HepG2 (cell line): Measurements from ENCODE around the gene LEPR. TPM values are rescaled to one million over a fixed set of nuclear protein-coding genes. Genes with fewer than 3 reads are reported as not detected.
A peak's percentile ranks its signal among the peaks of the same experiment; 100 is the strongest.

Source experiments
- AKNA ChIP-seq: sonication (generic); formaldehyde crosslinking; IDR thresholded peaks from 2 replicates; pipeline ENCODE4 v1.4.0; 2020; ENCODE audit warnings: missing genetic modification reagents, borderline replicate concordance
- ELF4 ChIP-seq: sonication (generic); formaldehyde crosslinking; IDR thresholded peaks from 2 replicates; pipeline ENCODE4 v1.5.0; 2020; ENCODE audit warnings: missing genetic modification reagents, mild to moderate bottlenecking, moderate library complexity, borderline replicate concordance
- FOXM1 ChIP-seq: sonication (generic); formaldehyde crosslinking; IDR thresholded peaks from 2 replicates; pipeline ENCODE4 v1.5.0; 2020; ENCODE audit warnings: missing genetic modification reagents
- GTF3A ChIP-seq: sonication (generic); formaldehyde crosslinking; conservative IDR thresholded peaks from 2 replicates; pipeline ENCODE4 v1.4.0; 2020; ENCODE audit warnings: mild to moderate bottlenecking, missing genetic modification reagents
- MTA1 ChIP-seq: sonication (generic); formaldehyde crosslinking; IDR thresholded peaks from 2 replicates; pipeline ENCODE4 v1.4.0; 2020; ENCODE audit warnings: missing genetic modification reagents, mild to moderate bottlenecking, borderline replicate concordance
- MZF1 ChIP-seq: sonication (generic); formaldehyde crosslinking; IDR thresholded peaks from 2 replicates; pipeline ENCODE4 v1.8.1; 2023; ENCODE audit warnings: mild to moderate bottlenecking, missing genetic modification reagents, borderline replicate concordance
- NCOA5 ChIP-seq: sonication (generic); formaldehyde crosslinking; IDR thresholded peaks from 2 replicates; pipeline ENCODE4 v1.4.0; 2020; ENCODE audit warnings: missing genetic modification reagents
- PRDM4 ChIP-seq: sonication (generic); formaldehyde crosslinking; IDR thresholded peaks from 2 replicates; pipeline ENCODE4 v1.9.0; 2021; ENCODE audit warnings: missing genetic modification reagents, borderline replicate concordance
- RBAK ChIP-seq: sonication (generic); formaldehyde crosslinking; IDR thresholded peaks from 2 replicates; pipeline ENCODE4 v1.5.1; 2020; ENCODE audit warnings: mild to moderate bottlenecking, missing genetic modification reagents
- RFXAP ChIP-seq: sonication (generic); formaldehyde crosslinking; IDR thresholded peaks from 2 replicates; pipeline ENCODE4 v1.4.0; 2020; ENCODE audit warnings: missing genetic modification reagents, borderline replicate concordance
- TBP ChIP-seq: sonication (generic); formaldehyde crosslinking; IDR thresholded peaks from 2 replicates; pipeline ENCODE4 v1.5.0; 2020; ENCODE audit warnings: missing genetic modification reagents
- ZBTB37 ChIP-seq: sonication (generic); formaldehyde crosslinking; IDR thresholded peaks from 2 replicates; pipeline ENCODE4 v1.4.0; 2020; ENCODE audit warnings: mild to moderate bottlenecking, missing genetic modification reagents
- ZBTB7A ChIP-seq: sonication (generic); formaldehyde crosslinking; IDR thresholded peaks from 2 replicates; pipeline ENCODE4 v1.8.0; 2022; ENCODE audit warnings: mild to moderate bottlenecking, missing genetic modification reagents
- ZEB1 ChIP-seq: IDR thresholded peaks from 2 replicates; pipeline ENCODE4 v1.6.1; 2012; ENCODE audit warnings: mild to moderate bottlenecking, low read depth, inconsistent platforms; ENCODE audit not compliant: insufficient replicate concordance
- ZNF124 ChIP-seq: sonication (generic); formaldehyde crosslinking; IDR thresholded peaks from 2 replicates; pipeline ENCODE4 v1.4.0; 2020; ENCODE audit warnings: missing genetic modification reagents
- ZNF256 ChIP-seq: sonication (generic); formaldehyde crosslinking; conservative IDR thresholded peaks from 2 replicates; pipeline ENCODE4 v1.4.0; 2020; ENCODE audit warnings: missing genetic modification reagents
- ZNF282 ChIP-seq: fragments of 450-650 bp; IDR thresholded peaks from 2 replicates; pipeline ENCODE4 v1.6.1; 2018; ENCODE audit not compliant: partially characterized antibody
- ZNF333 ChIP-seq: sonication (generic); formaldehyde crosslinking; IDR thresholded peaks from 2 replicates; pipeline ENCODE4 v1.4.0; 2020; ENCODE audit warnings: mild to moderate bottlenecking, missing genetic modification reagents, borderline replicate concordance
- ZNF451 ChIP-seq: sonication (generic); formaldehyde crosslinking; IDR thresholded peaks from 2 replicates; pipeline ENCODE4 v1.5.0; 2020; ENCODE audit warnings: mild to moderate bottlenecking, missing genetic modification reagents
- ZNF557 ChIP-seq: sonication (generic); formaldehyde crosslinking; IDR thresholded peaks from 2 replicates; pipeline ENCODE4 v1.4.0; 2020; ENCODE audit warnings: missing genetic modification reagents
- ZNF720 ChIP-seq: sonication (generic); formaldehyde crosslinking; IDR thresholded peaks from 2 replicates; pipeline ENCODE4 v1.4.0; 2020; ENCODE audit warnings: missing genetic modification reagents
- polyA plus RNA-seq, 8 experiments: library from polyadenylated mRNA; depleted of rRNA in 3 of 8; stranded (reverse) in 7 of 8; unstranded in 1 of 8; fragments of >200 nt; fragmentation: Illumina TruSeq in 4 of 8; extraction: Trizol in 4 of 8; gene quantifications; 2 replicates each; pipeline versions ENCODE4 v1.2.1 to v1.2.3, GENCODE V29; 2011 to 2016; ENCODE audit warnings: low read depth in 4 of 8, missing spikeins in 1 of 8, mixed read lengths in 1 of 8; ENCODE audit not compliant: insufficient read depth in 1 of 8
- total RNA-seq, 5 experiments: library from RNA; depleted of rRNA; stranded (reverse); fragments of >200 nt; fragmentation: Illumina TruSeq; extraction: Trizol; gene quantifications; 2 replicates each; pipeline ENCODE4 v1.2.3, GENCODE V29; 2016; ENCODE audit warnings: low read depth in 1 of 5

LEPR gene
- total and polyA plus RNA-seq, 2 of the 13 experiments (the other 11 are each of a cell fraction or from before 2014, with no cell fraction given) = 0.60 to 1.7 TPM

- no peak for TF ChIP-seq ZBTB37 (CRISPR knock-in tag)
- 0 out of 2 replicates have a peak, but pooled peaks have one; percentile 52 for TF ChIP-seq GTF3A
- TF ChIP-seq ZNF451 (CRISPR knock-in tag) = 0 out of 2 replicates have a peak, but pooled peaks have one; percentile 9
- no peak for TF ChIP-seq AKNA
- no peak for TF ChIP-seq ZNF256
- no peak for TF ChIP-seq PRDM4 (CRISPR knock-in tag)
- TF ChIP-seq RFXAP (CRISPR knock-in tag) = no peak
- TF ChIP-seq MTA1 (CRISPR knock-in tag) = peak; percentile 57; the same call in 1 of the 2 replicates
- TF ChIP-seq TBP (CRISPR knock-in tag) = no peak
- no peak for TF ChIP-seq ZBTB7A (CRISPR knock-in tag)
- no peak for TF ChIP-seq ZNF124
- TF ChIP-seq ZNF720 = no peak
- no peak for TF ChIP-seq RBAK (CRISPR knock-in tag)
- TF ChIP-seq ZNF333 = no peak
- TF ChIP-seq ZEB1 = no peak
- no peak for TF ChIP-seq FOXM1 (CRISPR knock-in tag)
- TF ChIP-seq MZF1 = peak; percentile 49; the same call in 1 of the 2 replicates
- 0 out of 2 replicates have a peak, but pooled peaks have one; percentile 24 for TF ChIP-seq ELF4 (CRISPR knock-in tag)
- no peak for TF ChIP-seq ZNF557 (CRISPR knock-in tag)
- TF ChIP-seq NCOA5 (CRISPR knock-in tag) = no peak
- no peak for TF ChIP-seq ZNF282
These were observed 533 bp upstream of the LEPR start (continued) for GRCh38 chr1:65419681-65420589.
